K562 (cell line): ENCODE measurements around the gene IGSF8.

Experiments
- ZNF23 ChIP-seq: fragments of 250-450 bp; sonication (Bioruptor Pico); IDR thresholded peaks from 2 replicates; pipeline ENCODE4 v1.4.0; 2020; ENCODE audit warnings: mild to moderate bottlenecking
- TF ChIP-seq, protein P1 (sequence below), 3 experiments: IDR thresholded peaks in 2 of 3; conservative IDR thresholded peaks in 1 of 3; 2 replicates each; pipeline ENCODE4 v1.5.1; 2011 to 2012; ENCODE audit warnings: low read length in 3 of 3, mild to moderate bottlenecking in 3 of 3, control low read depth in 2 of 3, improper control_type of control experiment in 1 of 3, inconsistent platforms in 1 of 3, low read depth in 1 of 3, mixed read lengths in 1 of 3, moderate library complexity in 1 of 3; ENCODE audit not compliant: insufficient read depth in 2 of 3
- TF ChIP-seq, protein P2 (sequence below): sonication (generic); formaldehyde crosslinking; IDR thresholded peaks from 2 replicates; pipeline ENCODE4 v1.8.0; 2023; ENCODE audit warnings: mild to moderate bottlenecking, missing genetic modification reagents

DNA sequence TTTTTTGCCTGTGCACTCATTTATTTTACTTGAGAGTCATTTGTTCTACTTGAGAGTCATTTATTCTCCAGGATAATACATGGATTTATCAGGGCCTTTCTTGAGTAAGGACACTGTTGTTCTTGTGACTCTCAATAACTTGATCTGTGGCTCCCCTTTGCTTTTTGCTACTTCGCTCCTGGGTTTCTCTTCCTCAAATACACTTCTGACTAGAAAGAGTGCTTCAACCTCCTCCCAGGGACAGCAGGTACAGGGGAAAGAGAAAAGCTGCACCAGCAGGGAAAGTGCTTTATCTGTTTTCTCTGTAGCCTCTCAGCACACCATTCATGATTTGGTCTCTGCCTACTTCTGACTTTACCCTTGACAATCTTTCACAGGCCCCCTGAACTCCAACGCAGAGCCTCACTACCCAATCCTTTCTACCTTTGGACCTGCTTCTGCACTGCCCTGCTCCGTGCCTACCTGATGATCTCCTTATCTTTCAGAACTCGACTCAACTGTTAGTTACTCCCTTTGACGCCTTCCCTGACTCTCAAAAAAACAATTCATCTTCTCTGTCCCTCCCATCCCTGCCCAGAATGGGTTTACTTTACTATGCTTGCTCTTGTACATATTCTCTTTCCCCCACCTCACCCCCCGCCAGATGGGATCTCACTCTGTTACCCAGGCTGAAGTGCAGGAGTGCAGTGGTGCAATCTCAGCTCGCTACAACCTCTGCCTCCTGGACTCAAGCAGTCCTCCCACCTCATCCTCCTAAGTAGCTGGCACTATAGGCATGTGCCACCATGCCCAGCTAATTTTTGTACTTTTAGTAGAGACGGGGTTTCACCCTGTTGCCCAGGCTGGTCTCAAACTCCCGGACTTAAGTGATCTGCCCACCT lies 51.1 kb downstream of the IGSF8 start:
- TF ChIP-seq, protein P1, sequence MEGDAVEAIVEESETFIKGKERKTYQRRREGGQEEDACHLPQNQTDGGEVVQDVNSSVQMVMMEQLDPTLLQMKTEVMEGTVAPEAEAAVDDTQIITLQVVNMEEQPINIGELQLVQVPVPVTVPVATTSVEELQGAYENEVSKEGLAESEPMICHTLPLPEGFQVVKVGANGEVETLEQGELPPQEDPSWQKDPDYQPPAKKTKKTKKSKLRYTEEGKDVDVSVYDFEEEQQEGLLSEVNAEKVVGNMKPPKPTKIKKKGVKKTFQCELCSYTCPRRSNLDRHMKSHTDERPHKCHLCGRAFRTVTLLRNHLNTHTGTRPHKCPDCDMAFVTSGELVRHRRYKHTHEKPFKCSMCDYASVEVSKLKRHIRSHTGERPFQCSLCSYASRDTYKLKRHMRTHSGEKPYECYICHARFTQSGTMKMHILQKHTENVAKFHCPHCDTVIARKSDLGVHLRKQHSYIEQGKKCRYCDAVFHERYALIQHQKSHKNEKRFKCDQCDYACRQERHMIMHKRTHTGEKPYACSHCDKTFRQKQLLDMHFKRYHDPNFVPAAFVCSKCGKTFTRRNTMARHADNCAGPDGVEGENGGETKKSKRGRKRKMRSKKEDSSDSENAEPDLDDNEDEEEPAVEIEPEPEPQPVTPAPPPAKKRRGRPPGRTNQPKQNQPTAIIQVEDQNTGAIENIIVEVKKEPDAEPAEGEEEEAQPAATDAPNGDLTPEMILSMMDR (IDR thresholded peaks at IDR 0.05 in 2 of 3, conservative IDR thresholded peaks at IDR 0.05 in 1 of 3; ENCODE audit: insufficient read depth in 2 of 3, low read depth in 1 of 3, low read length in 3 of 3): no peak
- TF ChIP-seq ZNF23 (CRISPR knock-in tag): no peak
- TF ChIP-seq, protein P2, sequence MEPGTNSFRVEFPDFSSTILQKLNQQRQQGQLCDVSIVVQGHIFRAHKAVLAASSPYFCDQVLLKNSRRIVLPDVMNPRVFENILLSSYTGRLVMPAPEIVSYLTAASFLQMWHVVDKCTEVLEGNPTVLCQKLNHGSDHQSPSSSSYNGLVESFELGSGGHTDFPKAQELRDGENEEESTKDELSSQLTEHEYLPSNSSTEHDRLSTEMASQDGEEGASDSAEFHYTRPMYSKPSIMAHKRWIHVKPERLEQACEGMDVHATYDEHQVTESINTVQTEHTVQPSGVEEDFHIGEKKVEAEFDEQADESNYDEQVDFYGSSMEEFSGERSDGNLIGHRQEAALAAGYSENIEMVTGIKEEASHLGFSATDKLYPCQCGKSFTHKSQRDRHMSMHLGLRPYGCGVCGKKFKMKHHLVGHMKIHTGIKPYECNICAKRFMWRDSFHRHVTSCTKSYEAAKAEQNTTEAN (CRISPR knock-in tag): no peak
